ENCODE measurements around the gene FAIM2.
A peak's percentile ranks its signal among the peaks of the same experiment; 100 is the strongest.

Gene FAIM2

GRCh38 chr12:49903700-49904423 lies at the start of gene FAIM2:
FAIM2 (minus strand) TSS chr12:49903900; CDS start chr12:49903792, 108 bp downstream.
- H3K4me3 ChIP-seq (ENCODE audit: low read length) = peak within 1 kb of the TSS; percentile 57; the same call in 1 of the 2 replicates
- H3K9me3 ChIP-seq (ENCODE audit: insufficient read depth, low read depth, low read length) = no peaks in the 10 kb centered on the region
- no peak within 1 kb of the TSS for H3K27ac ChIP-seq (ENCODE audit: low read length)
- peaks cover 3% of the 10 kb centered on the region; the same call in 1 of the 2 replicates for H3K4me1 ChIP-seq (ENCODE audit: insufficient read depth, low read length)
- H3K36me3 ChIP-seq (ENCODE audit: insufficient read depth, low read depth, low read length) = no peaks in the 10 kb centered on the region
- H3K9ac ChIP-seq (ENCODE audit: low read depth, low read length) = peak within 1 kb of the TSS; percentile 21
- H3K27me3 ChIP-seq (ENCODE audit: insufficient read depth, low read length) = peaks cover 29% of the 10 kb centered on the region

- Histone ChIP-seq H3K36me3 (ENCODE audit: insufficient read depth, low read depth, low read length) (no peaks in the 10 kb centered on the region), H3K4me3 (ENCODE audit: low read length) (no peak overlapping the region), H3K27ac (ENCODE audit: low read length) (no peak overlapping the region), H3K27me3 (ENCODE audit: insufficient read depth, low read length) (peaks cover 40% of the 10 kb centered on the region), H3K9ac (ENCODE audit: low read depth, low read length) (no peak overlapping the region), H3K9me3 (ENCODE audit: insufficient read depth, low read depth, low read length) (no peaks in the 10 kb centered on the region), H3K4me1 (ENCODE audit: insufficient read depth, low read length) (no peaks in the 10 kb centered on the region)
Measured at GRCh38 chr12:49953151-49953550, 49.5 kb upstream of the FAIM2 start.

- 0 out of 2 replicates have a peak, but pooled peaks cover 2% of the 10 kb centered on the region for H3K4me1 ChIP-seq (ENCODE audit: insufficient read depth, low read length)
- no peak overlapping the region for H3K9ac ChIP-seq (ENCODE audit: low read depth, low read length)
- no peak overlapping the region for H3K27ac ChIP-seq (ENCODE audit: low read length)
- H3K36me3 ChIP-seq (ENCODE audit: insufficient read depth, low read depth, low read length) = no peaks in the 10 kb centered on the region
- H3K4me3 ChIP-seq (ENCODE audit: low read length) = no peak overlapping the region
- peaks cover 33% of the 10 kb centered on the region for H3K27me3 ChIP-seq (ENCODE audit: insufficient read depth, low read length)
- H3K9me3 ChIP-seq (ENCODE audit: insufficient read depth, low read depth, low read length) = no peaks in the 10 kb centered on the region
Measured at GRCh38 chr12:49952391-49953055, 48.8 kb upstream of the FAIM2 start.

GRCh38 chr12:49951411-49952240 lies 47.9 kb upstream of the FAIM2 start:
- Histone ChIP-seq H3K9me3 (ENCODE audit: insufficient read depth, low read depth, low read length) (no peaks in the 10 kb centered on the region), H3K36me3 (ENCODE audit: insufficient read depth, low read depth, low read length) (no peaks in the 10 kb centered on the region), H3K27me3 (ENCODE audit: insufficient read depth, low read length) (peaks cover 24% of the 10 kb centered on the region), H3K9ac (ENCODE audit: low read depth, low read length) (no peak overlapping the region), H3K4me1 (ENCODE audit: insufficient read depth, low read length) (0 out of 2 replicates have a peak, but pooled peaks cover 3% of the 10 kb centered on the region), H3K27ac (ENCODE audit: low read length) (no peak overlapping the region), H3K4me3 (ENCODE audit: low read length) (no peak overlapping the region)

- peaks cover 12% of the 10 kb centered on the region; the same call in 1 of the 2 replicates for H3K4me1 ChIP-seq (ENCODE audit: insufficient read depth, low read length)
- no peak within 1 kb of the TSS for H3K27ac ChIP-seq (ENCODE audit: low read length)
Measured at GRCh38 chr12:49950273-49951251, 46.9 kb upstream of the FAIM2 start, which contains the start of gene AQP2. AQP2 (plus strand) TSS chr12:49950737; CDS start chr12:49950831, 94 bp downstream.

GRCh38 chr12:49949866-49950265 lies 46.2 kb upstream of the FAIM2 start:
- Histone ChIP-seq H3K27ac (ENCODE audit: low read length) (no peak overlapping the region), H3K27me3 (ENCODE audit: insufficient read depth, low read length) (peaks cover 12% of the 10 kb centered on the region), H3K9ac (ENCODE audit: low read depth, low read length) (no peak overlapping the region), H3K36me3 (ENCODE audit: insufficient read depth, low read depth, low read length) (no peaks in the 10 kb centered on the region), H3K4me3 (ENCODE audit: low read length) (no peak overlapping the region), H3K4me1 (ENCODE audit: insufficient read depth, low read length) (peaks cover 12% of the 10 kb centered on the region; the same call in 1 of the 2 replicates), H3K9me3 (ENCODE audit: insufficient read depth, low read depth, low read length) (no peaks in the 10 kb centered on the region)

More at GRCh38 chr12:49950273-49951251, 46.9 kb upstream of the FAIM2 start, which contains the start of gene AQP2:
- H3K9me3 ChIP-seq (ENCODE audit: insufficient read depth, low read depth, low read length) = no peaks in the 10 kb centered on the region
- H3K4me3 ChIP-seq (ENCODE audit: low read length) = no peak within 1 kb of the TSS
- no peak within 1 kb of the TSS for H3K9ac ChIP-seq (ENCODE audit: low read depth, low read length)
- peaks cover 14% of the 10 kb centered on the region for H3K27me3 ChIP-seq (ENCODE audit: insufficient read depth, low read length)
- H3K36me3 ChIP-seq (ENCODE audit: insufficient read depth, low read depth, low read length) = no peaks in the 10 kb centered on the region

- no peaks in the 10 kb centered on the region for H3K36me3 ChIP-seq (ENCODE audit: insufficient read depth, low read depth, low read length)
- no peak overlapping the region for H3K27ac ChIP-seq (ENCODE audit: low read length)
- no peak overlapping the region for H3K4me3 ChIP-seq (ENCODE audit: low read length)
Measured at GRCh38 chr12:49948866-49949845, 45.5 kb upstream of the FAIM2 start.

GRCh38 chr12:49947593-49948226 lies 44.0 kb upstream of the FAIM2 start:
- Histone ChIP-seq H3K4me1 (ENCODE audit: insufficient read depth, low read length) (peaks cover 13% of the 10 kb centered on the region), H3K9ac (ENCODE audit: low read depth, low read length) (no peak overlapping the region), H3K27ac (ENCODE audit: low read length) (no peak overlapping the region), H3K27me3 (ENCODE audit: insufficient read depth, low read length) (peaks cover 21% of the 10 kb centered on the region), H3K36me3 (ENCODE audit: insufficient read depth, low read depth, low read length) (no peaks in the 10 kb centered on the region), H3K9me3 (ENCODE audit: insufficient read depth, low read depth, low read length) (no peaks in the 10 kb centered on the region), H3K4me3 (ENCODE audit: low read length) (no peak overlapping the region)

More at GRCh38 chr12:49948866-49949845, 45.5 kb upstream of the FAIM2 start:
- peaks cover 12% of the 10 kb centered on the region; the same call in 1 of the 2 replicates for H3K4me1 ChIP-seq (ENCODE audit: insufficient read depth, low read length)
- H3K27me3 ChIP-seq (ENCODE audit: insufficient read depth, low read length) = peaks cover 13% of the 10 kb centered on the region
- no peak overlapping the region for H3K9ac ChIP-seq (ENCODE audit: low read depth, low read length)
- H3K9me3 ChIP-seq (ENCODE audit: insufficient read depth, low read depth, low read length) = no peaks in the 10 kb centered on the region

- no peak overlapping the region for H3K27ac ChIP-seq (ENCODE audit: low read length)
- no peaks in the 10 kb centered on the region for H3K36me3 ChIP-seq (ENCODE audit: insufficient read depth, low read depth, low read length)
- H3K9ac ChIP-seq (ENCODE audit: low read depth, low read length) = no peak overlapping the region
- H3K4me1 ChIP-seq (ENCODE audit: insufficient read depth, low read length) = peaks cover 17% of the 10 kb centered on the region
- H3K27me3 ChIP-seq (ENCODE audit: insufficient read depth, low read length) = peaks cover 21% of the 10 kb centered on the region
- H3K4me3 ChIP-seq (ENCODE audit: low read length) = no peak overlapping the region
- H3K9me3 ChIP-seq (ENCODE audit: insufficient read depth, low read depth, low read length) = no peaks in the 10 kb centered on the region
Measured at GRCh38 chr12:49946497-49946896, 42.8 kb upstream of the FAIM2 start.
